Endothelial cell of umbilical vein (primary cell): ENCODE data around the gene ANKH. TPM values are rescaled to one million over a fixed set of nuclear protein-coding genes. Genes with fewer than 3 reads are reported as not detected.

Source experiments
- BruUV-seq: library from RNA; stranded (reverse); fragments of 400-500 nt; replicated peaks from 2 replicates; lab custom pipeline; 2021; lab: Mats Ljungman, UMichigan
- CTCF ChIA-PET: fragments of 300-600, 350-600 bp; sonication (Branson Sonifier 250); formaldehyde crosslinking; loops from one replicate; lab custom pipeline; 2021; ENCODE audit warnings: antibody characterized with exemption, inconsistent platforms; lab: Charles Lee
- POLR2A ChIA-PET: fragments of 300-600, 350-600 bp; sonication (Branson Sonifier 250); formaldehyde crosslinking; loops from one replicate; lab custom pipeline; 2021; ENCODE audit warnings: antibody characterized with exemption, inconsistent platforms; lab: Charles Lee
- DNase-seq: peaks from one replicate; pipeline ENCODE4 v3.0.0-alpha.2; 2011; ENCODE audit warnings: low read depth, low spot score
- FAIRE-seq: peaks from 2 replicates; lab custom pipeline; 2011; peaks lifted over from hg19 to GRCh38; lab: Jason Lieb, UNC
- H2AFZ ChIP-seq: 2 replicates; pipeline ENCODE4 v1.6.0; 2012; ENCODE audit warnings: low read depth, low read length, control low read depth, inconsistent platforms
- H3K27ac ChIP-seq: 2 replicates; pipeline ENCODE4 v1.5.1; 2011; ENCODE audit warnings: low read depth, mild to moderate bottlenecking, control low read depth, low read length, moderate library complexity; ENCODE audit not compliant: insufficient read depth
- H3K27me3 ChIP-seq, 2 experiments: 2 replicates each; pipeline versions ENCODE4 v1.6.0 to v1.6.1; 2011; ENCODE audit warnings: low read length in 2 of 2, mixed read lengths in 1 of 2; ENCODE audit not compliant: control insufficient read depth in 2 of 2, insufficient read depth in 2 of 2
- H3K36me3 ChIP-seq, 2 experiments: 2 replicates in 1 of 2; 3 replicates in 1 of 2; pipeline ENCODE4 v1.5.1; 2011; ENCODE audit warnings: low read length in 2 of 2, mild to moderate bottlenecking in 1 of 2, moderate library complexity in 1 of 2; ENCODE audit not compliant: control insufficient read depth in 2 of 2, insufficient read depth in 2 of 2; ENCODE audit errors: extremely low read depth in 1 of 2
- H3K4me1 ChIP-seq: 3 replicates; pipeline ENCODE4 v1.5.1; 2011; ENCODE audit warnings: mild to moderate bottlenecking, low read length; ENCODE audit not compliant: control insufficient read depth, insufficient read depth; ENCODE audit errors: extremely low read depth
- H3K4me2 ChIP-seq: 2 replicates; pipeline ENCODE4 v1.6.1; 2011; ENCODE audit warnings: low read length, control low read depth, mixed read lengths; ENCODE audit not compliant: insufficient read depth
- H3K4me3 ChIP-seq, 3 experiments: fragments of 200-600 bp in 1 of 3; sonication (generic), shearing (Covaris generic) in 1 of 3; replicated peaks in 1 of 3; 2 replicates each; pipeline ENCODE4 v1.5.1; 2011 to 2016; ENCODE audit warnings: control low read depth in 3 of 3, low read length in 3 of 3, mild to moderate bottlenecking in 2 of 3, inconsistent platforms in 1 of 3, low read depth in 1 of 3, moderate library complexity in 1 of 3; ENCODE audit not compliant: insufficient read depth in 1 of 3
- H3K79me2 ChIP-seq: 2 replicates; pipeline ENCODE4 v1.6.0; 2012; ENCODE audit warnings: low read length, inconsistent platforms; ENCODE audit not compliant: control insufficient read depth, insufficient read depth
- H3K9ac ChIP-seq: replicated peaks from 2 replicates; pipeline ENCODE3; 2011; ENCODE audit warnings: low read length, control low read depth; ENCODE audit not compliant: insufficient read depth; ENCODE audit errors: extremely low read depth
- H3K9me1 ChIP-seq: replicated peaks from 3 replicates; pipeline ENCODE4 v1.6.0; 2011; ENCODE audit warnings: mild to moderate bottlenecking, low read length; ENCODE audit not compliant: control insufficient read depth, insufficient read depth; ENCODE audit errors: extremely low read depth
- H3K9me3 ChIP-seq: replicated peaks from 2 replicates; pipeline ENCODE4 v1.5.1; 2012; ENCODE audit warnings: low read length, inconsistent platforms; ENCODE audit not compliant: control insufficient read depth, insufficient read depth
- H4K20me1 ChIP-seq: replicated peaks from 2 replicates; pipeline ENCODE3; 2011; ENCODE audit warnings: mild to moderate bottlenecking, low read length; ENCODE audit not compliant: control insufficient read depth, insufficient read depth; ENCODE audit errors: extremely low read depth
- EZH2 ChIP-seq: IDR thresholded peaks from 2 replicates; pipeline ENCODE4 v1.6.1; 2012; ENCODE audit warnings: borderline replicate concordance, low read depth, mild to moderate bottlenecking, moderate library complexity, low read length, inconsistent platforms; ENCODE audit not compliant: severe bottlenecking
- FOS ChIP-seq: IDR thresholded peaks from 2 replicates; pipeline ENCODE4 v1.6.1; 2011; ENCODE audit warnings: mild to moderate bottlenecking, low read length, moderate library complexity, borderline replicate concordance; ENCODE audit not compliant: insufficient read depth
- GATA2 ChIP-seq: IDR thresholded peaks from 2 replicates; pipeline ENCODE4 v1.7.0; 2011; ENCODE audit warnings: low read depth, mild to moderate bottlenecking, moderate library complexity, mixed read lengths, low read length; ENCODE audit not compliant: insufficient read length, insufficient read depth
- JUN ChIP-seq: IDR thresholded peaks from 2 replicates; pipeline ENCODE4 v1.6.1; 2011; ENCODE audit warnings: borderline replicate concordance, low read depth; ENCODE audit not compliant: insufficient read length, insufficient read depth
- MYC ChIP-seq: IDR thresholded peaks from one replicate; pipeline ENCODE4 v1.6.1; 2011; ENCODE audit warnings: mild to moderate bottlenecking, low read depth, low read length
- POLR2A ChIP-seq: IDR thresholded peaks from 2 replicates; pipeline ENCODE4 v1.6.1; 2012; ENCODE audit warnings: low read depth, mild to moderate bottlenecking, control low read depth, low read length
- POLR2AphosphoS5 ChIP-seq: IDR thresholded peaks from 2 replicates; pipeline ENCODE4 v1.6.1; 2012; ENCODE audit warnings: low read depth, mild to moderate bottlenecking, control low read depth, low read length, moderate library complexity; ENCODE audit not compliant: insufficient read depth
- dilution Hi-C: fragments of 300-500 bp; cut with MboI; formaldehyde crosslinking; loops from one replicate; pipeline ENCODE4 v1.15.0; 2019; ENCODE audit warnings: low sequenced_read_pairs; ENCODE audit not compliant: extremely low pct_ligation_motif_present
- intact Hi-C: fragments of 100-400 bp; cut with micrococcal nuclease; formaldehyde crosslinking; loops from one replicate; pipeline ENCODE4 v1.10.0; 2022
- polyA plus RNA-seq, 4 experiments: library from polyadenylated mRNA; depleted of rRNA in 3 of 4; stranded (reverse) in 3 of 4; unstranded in 1 of 4; fragments of >200 nt; gene quantifications; 2 replicates each; pipeline versions ENCODE4 v1.2.1 to v1.2.3, GENCODE V29; 2011 to 2012; ENCODE audit warnings: missing spikeins in 1 of 4
- total RNA-seq: library from RNA; stranded (reverse); gene quantifications from 2 replicates; pipeline ENCODE4 v1.2.3, GENCODE V29; 2021
- TF ChIP-seq, protein P1 (sequence below), 2 donors: IDR thresholded peaks; 1 replicate in 1 of 2; 2 replicates in 1 of 2; pipeline ENCODE4 v1.5.1; 2011; ENCODE audit warnings: low read length in 2 of 2, mild to moderate bottlenecking in 2 of 2, moderate library complexity in 2 of 2, control low read depth in 1 of 2, inconsistent platforms in 1 of 2, low read depth in 1 of 2; ENCODE audit not compliant: insufficient read depth in 1 of 2; ENCODE audit errors: extremely low read depth in 1 of 2
- TF ChIP-seq, protein P2 (sequence below): IDR thresholded peaks from 2 replicates; pipeline ENCODE4 v1.6.1; 2011; ENCODE audit not compliant: insufficient read depth, insufficient read length

Gene ANKH
- total and polyA plus RNA-seq, 2 donors (not counting 3 experiments of a cell fraction or from before 2014, with no cell fraction given), result 12.7 to 31.4 TPM

GRCh38 chr5:14745753-14746152, 125.8 kb downstream of the ANKH start:
- POLR2A ChIA-PET, result no interaction called here
- Histone ChIP-seq H3K4me2 (no peak overlapping the region), H3K9me3 (no peaks in the 10 kb centered on the region), H3K9ac (no peak overlapping the region), H3K79me2 (no peaks in the 10 kb centered on the region), H4K20me1 (no peaks in the 10 kb centered on the region), H3K36me3 (no peaks in the 10 kb centered on the region), H3K4me1 (peaks cover 4% of the 10 kb centered on the region), H2AFZ (no peak overlapping the region), H3K9me1 (no peaks in the 10 kb centered on the region), H3K27me3 (no peaks in the 10 kb centered on the region), H3K27ac (no peak overlapping the region), H3K4me3 (no peak overlapping the region)
- no peak for FAIRE-seq
- intact Hi-C loops, result no loop called here
- no peak for TF ChIP-seq POLR2A
- no peak for TF ChIP-seq MYC
- no peak for TF ChIP-seq FOS
- no peak for TF ChIP-seq GATA2
- TF ChIP-seq POLR2AphosphoS5, result no peak
- TF ChIP-seq, protein P1, sequence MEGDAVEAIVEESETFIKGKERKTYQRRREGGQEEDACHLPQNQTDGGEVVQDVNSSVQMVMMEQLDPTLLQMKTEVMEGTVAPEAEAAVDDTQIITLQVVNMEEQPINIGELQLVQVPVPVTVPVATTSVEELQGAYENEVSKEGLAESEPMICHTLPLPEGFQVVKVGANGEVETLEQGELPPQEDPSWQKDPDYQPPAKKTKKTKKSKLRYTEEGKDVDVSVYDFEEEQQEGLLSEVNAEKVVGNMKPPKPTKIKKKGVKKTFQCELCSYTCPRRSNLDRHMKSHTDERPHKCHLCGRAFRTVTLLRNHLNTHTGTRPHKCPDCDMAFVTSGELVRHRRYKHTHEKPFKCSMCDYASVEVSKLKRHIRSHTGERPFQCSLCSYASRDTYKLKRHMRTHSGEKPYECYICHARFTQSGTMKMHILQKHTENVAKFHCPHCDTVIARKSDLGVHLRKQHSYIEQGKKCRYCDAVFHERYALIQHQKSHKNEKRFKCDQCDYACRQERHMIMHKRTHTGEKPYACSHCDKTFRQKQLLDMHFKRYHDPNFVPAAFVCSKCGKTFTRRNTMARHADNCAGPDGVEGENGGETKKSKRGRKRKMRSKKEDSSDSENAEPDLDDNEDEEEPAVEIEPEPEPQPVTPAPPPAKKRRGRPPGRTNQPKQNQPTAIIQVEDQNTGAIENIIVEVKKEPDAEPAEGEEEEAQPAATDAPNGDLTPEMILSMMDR (IDR thresholded peaks at IDR 0.05; ENCODE audit: extremely low read depth in 1 of 2, insufficient read depth in 1 of 2, low read depth in 1 of 2, low read length in 2 of 2), result no peak
- TF ChIP-seq EZH2, result no peak
- TF ChIP-seq JUN, result no peak
- TF ChIP-seq, protein P2, sequence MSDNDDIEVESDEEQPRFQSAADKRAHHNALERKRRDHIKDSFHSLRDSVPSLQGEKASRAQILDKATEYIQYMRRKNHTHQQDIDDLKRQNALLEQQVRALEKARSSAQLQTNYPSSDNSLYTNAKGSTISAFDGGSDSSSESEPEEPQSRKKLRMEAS, result no peak
- dilution Hi-C loops, result loop anchor here (25.0 kb wide), 1 partner anchor 267 kb away; no protein-coding TSS in a partner anchor
- DNase-seq, result no peak
- no TSS peak for BruUV-seq
- CTCF ChIA-PET, result no interaction called here
